ENCODE data around the gene ADAM15. TPM values are rescaled to one million over a fixed set of nuclear protein-coding genes. Genes with fewer than 3 reads are reported as not detected.

Gene ADAM15
- total RNA-seq, 1 experiment from 2014 or later: 30.6 TPM

- H3K4me1 ChIP-seq (ENCODE audit: insufficient read depth, low read length): no peaks in the 10 kb centered on the region
- no peak for DNase-seq
- no peak overlapping the region for H3K23ac ChIP-seq (ENCODE audit: insufficient read length, low read depth, low read length)
- H2BK12ac ChIP-seq (ENCODE audit: insufficient read length, low read depth, low read length): no peak overlapping the region
- no peak for TF ChIP-seq CTCF (conservative IDR thresholded peaks at IDR 0.05)
- peaks cover 12% of the 10 kb centered on the region for H3K27me3 Mint-ChIP-seq (ENCODE audit: low read depth)
- H3K9ac ChIP-seq (ENCODE audit: extremely low read depth, insufficient read length, low read length): no peak overlapping the region
- no peak overlapping the region for H2AK5ac ChIP-seq (ENCODE audit: insufficient read length, low read length)
- H3T11ph ChIP-seq (ENCODE audit: low read length): no peak overlapping the region
- H3K23me2 ChIP-seq (ENCODE audit: insufficient read length, low read depth, low read length, poor library complexity, severe bottlenecking): no peaks in the 10 kb centered on the region
- H3K4me2 ChIP-seq (ENCODE audit: insufficient read depth, insufficient read length, low read length): no peak overlapping the region
- no peak overlapping the region for H2AFZ ChIP-seq (ENCODE audit: low read length)
- H4K20me1 ChIP-seq (ENCODE audit: control insufficient read depth, insufficient read depth, insufficient read length): no peaks in the 10 kb centered on the region
- H3K27ac Mint-ChIP-seq: no peak overlapping the region; a peak in 1 of 7 replicates
- H2BK20ac ChIP-seq (ENCODE audit: low read depth, low read length, poor library complexity, severe bottlenecking): no peak overlapping the region
- H2BK5ac ChIP-seq (ENCODE audit: insufficient read length, low read length): no peak overlapping the region
- H3K36me3 Mint-ChIP-seq (ENCODE audit: insufficient read depth in 1 of 3, low read depth in 3 of 3): peaks cover 0 to 6% (median 6%) of the 10 kb centered on the region in 3 experiments; a peak in 1 of 7 replicates
- peaks cover 21 to 40% of the 10 kb centered on the region in 2 experiments for H3K4me1 Mint-ChIP-seq
- H3K18ac ChIP-seq (ENCODE audit: insufficient read length, low read depth, low read length): no peak overlapping the region
- H4K8ac ChIP-seq (replicated peaks; ENCODE audit: insufficient read length, low read depth, low read length): no peak overlapping the region
- no peaks in the 10 kb centered on the region for H3K9me3 ChIP-seq (ENCODE audit: control insufficient read depth, low read depth, low read length)
- H3K56ac ChIP-seq (ENCODE audit: insufficient read length, low read depth, low read length): no peak overlapping the region
- H3K4me3 Mint-ChIP-seq: no peak overlapping the region; a peak in 1 of 5 replicates
- H3K27ac ChIP-seq (ENCODE audit: insufficient read length, low read depth, low read length): no peak overlapping the region
- no peaks in the 10 kb centered on the region for H3K9me3 Mint-ChIP-seq
- H2BK120ac ChIP-seq (ENCODE audit: low read depth, low read length, poor library complexity, severe bottlenecking): no peak overlapping the region
- no peak overlapping the region for H2BK15ac ChIP-seq (ENCODE audit: low read depth, low read length)
- H4K91ac ChIP-seq (ENCODE audit: insufficient read length, low read depth, low read length): no peak overlapping the region
- H3K27me3 ChIP-seq (ENCODE audit: insufficient read depth, low read length): no peaks in the 10 kb centered on the region
- H3K79me1 ChIP-seq (ENCODE audit: insufficient read depth, low read depth, low read length, poor library complexity, severe bottlenecking): no peaks in the 10 kb centered on the region
- no peaks in the 10 kb centered on the region for H3K79me2 ChIP-seq (ENCODE audit: insufficient read depth, low read length)
- no peak overlapping the region for H3K14ac ChIP-seq (ENCODE audit: insufficient read depth, low read length)
- H4K5ac ChIP-seq (ENCODE audit: insufficient read length, low read depth, low read length): no peak overlapping the region
- whole genome bisulfite sequencing (ENCODE audit: extremely low coverage, insufficient read length, low lambda C conversion rate): no CpG with 5 or more reads among the region's 4 CpGs
- H3K4ac ChIP-seq (ENCODE audit: low read depth, low read length): no peak overlapping the region
These were observed 28.2 kb upstream of the ADAM15 start for GRCh38 chr1:155022927-155023236.
